Right lung (tissue), 5 donors: ENCODE measurements around the gene YKT6. TPM values are rescaled to one million over a fixed set of nuclear protein-coding genes. Genes with fewer than 3 reads are reported as not detected.

ENCODE experiments used
- DNase-seq, 2 donors: peaks; one replicate each; pipeline ENCODE4 v3.0.0-alpha.2; 2013
- polyA plus RNA-seq, 5 donors: library from polyadenylated mRNA; unstranded; fragments of 120-200 nt; gene quantifications; one replicate each; pipeline versions ENCODE4 v1.2.1 to v1.2.3, GENCODE V29; 2013; ENCODE audit warnings: inconsistent platforms in 1 of 5, low replicate concordance in 1 of 5; ENCODE audit not compliant: insufficient read length in 5 of 5, insufficient read depth in 1 of 5

Gene YKT6
- polyA plus RNA-seq, 5 donors: 59.3 to 70.6 (median 63.4) TPM

DNA sequence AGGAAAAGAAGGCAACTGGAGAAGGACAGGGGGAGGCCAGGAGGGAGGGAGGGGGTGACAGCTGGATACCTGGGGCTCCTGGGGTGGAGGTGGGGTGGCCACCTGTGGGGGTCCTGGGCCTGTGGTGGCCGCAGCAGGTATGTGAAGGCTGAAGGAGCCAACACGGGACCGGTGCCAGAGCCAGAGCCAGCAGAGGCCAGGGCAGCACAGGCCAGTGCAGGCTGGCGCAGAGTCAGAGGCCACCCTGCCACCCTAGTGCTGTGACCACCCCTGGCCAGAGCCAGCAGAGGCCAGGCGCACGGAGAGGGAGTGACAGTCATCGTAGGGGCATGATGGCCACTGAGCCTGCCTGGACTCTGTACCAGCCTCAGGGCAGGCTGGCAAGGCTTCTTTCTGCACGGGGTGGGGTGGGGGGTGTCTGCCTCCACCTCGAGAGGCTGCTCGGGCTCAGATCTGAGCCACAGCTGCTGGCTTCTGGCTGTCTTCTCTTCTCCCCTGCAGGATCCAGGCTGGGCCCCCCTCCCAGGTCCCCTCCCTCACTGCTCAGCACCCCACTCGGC lies 28.8 kb downstream of the YKT6 start:
- no peak for DNase-seq

DNA sequence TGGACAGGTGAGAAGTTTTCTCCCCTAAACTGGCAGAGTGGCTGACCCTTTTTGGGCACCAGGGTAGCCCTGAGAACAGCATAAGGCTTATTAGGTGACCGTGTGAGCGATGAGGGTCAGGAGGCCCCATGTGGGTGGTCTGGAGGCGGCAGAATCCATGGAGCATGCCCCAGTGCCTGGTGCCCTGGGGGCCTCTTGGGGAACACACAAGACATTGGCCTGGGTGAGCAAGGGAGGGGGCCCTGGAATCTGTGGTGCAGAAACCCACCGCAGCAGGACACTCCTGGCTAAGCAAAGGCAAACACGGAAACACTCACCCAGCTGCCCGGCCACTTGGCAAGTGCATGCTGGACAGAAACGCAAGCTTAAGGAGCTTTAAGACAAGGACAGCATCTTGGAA lies 29.5 kb downstream of the YKT6 start:
- DNase-seq: no peak

DNA sequence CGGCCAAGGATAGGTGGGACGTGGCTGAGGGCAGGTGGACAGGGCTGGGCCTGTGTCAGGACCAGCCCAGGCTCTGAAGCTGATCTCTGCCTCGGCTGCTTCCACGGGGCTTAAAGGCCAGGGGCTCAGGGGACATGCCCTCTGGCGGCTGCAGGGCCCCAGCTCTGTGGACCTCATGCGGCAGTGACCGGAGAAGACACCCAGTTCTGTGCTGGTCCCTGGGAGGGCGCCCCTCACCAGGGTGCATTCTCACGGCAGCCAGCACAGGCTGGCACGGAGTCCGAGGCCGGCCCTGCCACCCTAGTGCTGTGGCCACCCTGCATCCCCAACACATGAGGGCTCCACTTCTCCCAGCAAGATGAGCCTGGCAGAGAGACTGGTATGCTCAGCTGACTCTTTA lies 30.3 kb downstream of the YKT6 start:
- no peak for DNase-seq

DNA sequence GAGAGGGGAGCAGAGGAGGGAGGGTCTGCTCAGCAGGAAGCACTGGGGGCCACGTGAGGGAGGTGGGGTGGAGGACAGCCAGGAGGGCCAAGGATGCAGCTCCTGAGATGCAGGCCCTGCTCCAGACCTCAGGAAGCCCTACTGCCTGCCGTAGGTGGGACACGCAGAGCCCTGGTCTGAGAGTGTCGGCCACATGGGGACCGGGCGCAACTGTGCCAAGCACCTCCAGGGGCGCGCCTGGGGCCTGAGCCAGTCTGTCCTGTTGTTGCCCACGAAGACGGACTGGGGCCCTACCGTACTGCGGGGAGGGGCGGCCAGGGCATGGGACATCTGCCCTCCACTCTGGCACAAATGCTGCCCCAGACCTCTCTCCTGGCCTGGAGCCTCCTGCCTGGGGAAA lies 31.6 kb downstream of the YKT6 start:
- no peak for DNase-seq

DNA sequence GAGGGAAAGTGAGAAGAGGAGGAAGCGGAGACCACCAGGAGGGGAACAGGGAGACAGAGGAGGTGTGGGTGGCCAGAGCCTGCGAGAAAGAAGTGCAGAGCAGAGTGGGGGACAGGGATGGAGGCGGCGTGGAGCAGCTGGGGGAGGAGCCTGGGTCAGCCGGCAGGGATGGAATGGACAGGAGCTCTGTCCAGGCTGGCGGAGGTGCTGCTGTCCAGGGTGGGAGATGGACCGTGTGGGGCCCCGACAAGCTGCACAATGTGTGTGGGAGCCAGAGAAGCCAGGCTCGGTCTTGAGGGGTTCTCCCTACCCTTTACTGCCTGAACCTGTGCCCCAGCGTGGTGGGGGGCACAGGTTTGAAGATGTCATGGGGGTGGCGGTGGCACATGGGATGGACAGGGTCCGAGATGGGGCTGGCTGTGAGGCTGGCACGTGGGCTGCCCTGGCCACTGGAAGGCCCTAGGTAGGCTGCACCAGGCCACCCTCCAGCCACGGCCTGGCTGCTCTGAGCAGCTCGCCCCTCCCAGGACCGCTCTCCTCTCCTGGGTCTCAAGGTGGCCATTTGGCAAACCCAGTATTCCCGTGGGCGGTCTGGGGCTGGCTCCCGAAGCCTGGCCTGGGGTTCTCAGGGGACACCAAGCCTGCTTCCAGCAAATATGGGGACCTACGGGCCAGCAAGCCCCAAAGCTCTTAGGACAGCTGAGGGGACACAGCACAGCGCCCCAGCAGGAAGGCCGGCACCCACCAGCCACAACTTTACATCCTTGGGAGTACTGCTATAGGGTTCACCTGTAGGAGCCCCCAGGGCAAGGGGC lies 32.3 kb downstream of the YKT6 start:
- no peak for DNase-seq

DNA sequence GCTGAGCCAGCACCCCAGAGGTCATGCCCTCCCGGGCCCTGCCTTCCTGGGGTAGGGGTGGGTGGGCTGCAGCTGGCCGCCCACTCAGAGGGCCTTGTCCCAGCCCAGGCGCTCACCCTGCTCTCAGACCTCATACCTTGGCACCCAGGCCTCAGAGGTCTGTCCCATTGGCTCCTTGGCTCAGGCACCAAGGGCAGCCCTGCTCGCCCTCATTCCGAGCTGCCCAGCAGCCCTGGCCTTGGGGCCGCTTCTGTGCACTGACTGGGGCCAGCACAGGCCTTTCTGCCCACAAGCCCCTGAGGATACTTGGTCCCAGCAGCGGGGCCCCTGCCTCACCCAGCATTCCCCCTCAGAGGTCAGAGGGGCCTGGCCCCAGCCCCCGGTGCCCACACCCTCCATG lies 34.3 kb downstream of the YKT6 start:
- no peak for DNase-seq

DNA sequence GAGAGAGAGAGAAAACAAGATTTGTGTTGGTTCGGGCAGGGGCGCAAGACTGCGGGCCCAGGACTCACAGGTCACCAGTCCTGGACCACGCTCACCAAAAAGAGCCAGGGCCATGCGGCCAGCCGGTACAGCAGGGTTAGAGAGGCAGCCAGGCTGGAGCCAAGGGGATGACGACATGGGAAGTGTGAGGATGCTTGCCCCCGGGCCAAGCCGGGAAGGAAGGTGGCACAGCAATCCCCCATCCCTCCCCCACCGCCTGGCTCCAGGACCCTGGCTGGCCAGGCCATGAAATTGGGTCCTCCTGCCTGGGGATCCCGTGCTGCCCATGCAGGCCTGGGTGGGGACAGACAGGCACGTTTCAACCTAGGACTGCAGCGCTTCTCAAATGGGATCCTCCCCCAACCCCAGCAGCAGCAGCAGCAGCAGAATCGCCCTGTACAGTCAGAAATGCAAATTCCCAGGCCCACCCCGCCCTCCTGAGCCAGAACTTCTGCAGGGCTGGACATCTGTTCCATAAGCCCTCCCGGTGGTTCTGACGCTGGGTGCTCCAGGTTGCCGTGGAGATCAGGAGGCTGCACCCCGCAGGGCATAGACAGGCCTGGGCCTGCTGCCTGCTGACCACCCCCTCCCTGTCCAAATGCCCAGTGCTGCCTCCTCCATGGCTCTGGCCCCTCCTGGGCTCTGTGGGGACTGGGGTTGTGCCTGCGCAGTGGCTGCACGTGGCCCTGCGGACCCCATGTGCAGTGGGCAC lies 35.0 kb downstream of the YKT6 start:
- DNase-seq: no peak

DNA sequence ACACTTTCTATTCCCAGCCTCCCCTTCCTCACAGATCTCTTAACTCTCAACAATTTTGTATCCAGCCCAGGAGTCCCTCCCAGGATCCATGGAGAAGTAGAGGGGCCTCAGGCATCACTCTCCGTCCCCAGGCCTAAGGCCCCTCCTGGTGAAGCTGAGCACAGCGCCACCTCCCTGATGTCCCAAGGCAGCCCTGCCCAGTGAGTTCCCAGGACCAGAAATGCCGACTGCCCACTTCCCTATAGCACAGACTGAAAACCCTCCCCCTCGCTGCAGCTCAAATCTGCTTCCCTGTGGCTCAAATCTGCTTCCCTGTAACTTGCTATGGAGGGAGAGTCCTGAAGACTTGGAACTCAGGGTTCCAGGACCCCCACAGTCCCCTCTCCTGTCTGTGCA lies 35.6 kb downstream of the YKT6 start:
- DNase-seq: no peak

DNA sequence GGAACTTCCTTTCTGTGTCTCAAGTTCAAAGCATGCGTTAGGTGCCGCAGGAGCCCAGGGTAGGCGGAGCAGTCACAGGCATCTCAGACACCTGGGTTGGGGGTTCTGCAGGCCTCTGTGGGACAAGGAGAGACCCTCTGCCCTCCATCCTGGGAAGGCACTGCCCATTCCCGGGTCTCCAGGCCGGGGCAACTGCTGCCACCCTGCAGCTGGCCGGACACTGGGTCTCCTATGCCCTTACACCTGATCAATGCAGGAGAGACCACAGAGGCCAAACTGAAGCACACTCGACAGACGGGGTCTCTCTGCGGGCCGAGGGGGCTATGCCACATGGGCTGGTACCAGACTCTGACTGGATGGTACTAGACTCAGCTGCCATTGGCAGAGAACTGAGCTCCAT lies 36.9 kb downstream of the YKT6 start:
- no peak for DNase-seq

DNA sequence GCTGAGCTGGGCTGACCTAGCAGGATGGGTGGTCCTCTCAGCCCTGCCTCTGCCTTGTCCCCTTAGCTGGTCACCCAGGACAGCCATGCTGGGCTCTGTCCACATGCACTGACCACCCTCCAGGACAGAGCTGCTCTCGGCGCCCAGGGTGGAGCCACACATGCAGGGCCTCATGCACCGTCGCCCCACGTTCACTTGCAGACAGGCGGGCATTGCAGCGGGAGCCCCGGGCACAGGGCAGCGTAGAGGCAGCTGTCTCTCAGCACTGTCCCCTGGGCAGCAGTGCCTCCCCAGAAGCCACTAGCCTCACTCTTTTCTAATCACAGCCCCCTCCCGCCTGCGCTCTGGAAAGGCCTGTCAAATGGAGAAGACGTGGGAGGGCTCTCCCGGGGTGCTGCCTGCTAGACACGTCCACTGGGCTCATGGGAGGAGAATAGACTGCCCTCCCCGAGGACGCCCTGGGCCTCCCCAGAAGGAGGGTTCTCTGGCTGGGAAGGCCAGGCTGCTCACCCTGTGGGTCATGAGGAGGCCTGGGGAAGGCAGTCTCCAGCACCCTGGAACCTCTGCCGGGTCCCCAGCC lies 37.4 kb downstream of the YKT6 start:
- no peak for DNase-seq

DNA sequence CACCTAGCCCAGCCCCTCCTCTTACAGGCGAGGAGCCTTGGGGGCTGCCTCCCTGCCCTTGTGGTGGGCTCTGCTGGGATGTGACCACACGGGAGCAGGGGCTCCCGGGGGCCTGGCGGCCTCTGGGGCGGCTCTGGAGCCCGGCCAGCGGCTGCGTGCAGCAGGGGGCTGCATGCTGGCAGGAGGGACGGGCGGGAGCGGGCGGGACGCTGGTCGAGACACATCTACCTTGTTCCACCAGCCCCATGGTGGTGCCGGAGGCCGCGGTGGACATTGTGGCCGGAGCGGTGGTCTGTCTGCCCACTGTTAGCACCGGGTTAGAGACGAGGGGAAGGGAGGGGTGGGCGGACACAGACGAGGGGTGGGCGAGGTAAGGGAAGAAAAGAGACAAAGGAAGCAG lies 38.6 kb downstream of the YKT6 start:
- DNase-seq: no peak

DNA sequence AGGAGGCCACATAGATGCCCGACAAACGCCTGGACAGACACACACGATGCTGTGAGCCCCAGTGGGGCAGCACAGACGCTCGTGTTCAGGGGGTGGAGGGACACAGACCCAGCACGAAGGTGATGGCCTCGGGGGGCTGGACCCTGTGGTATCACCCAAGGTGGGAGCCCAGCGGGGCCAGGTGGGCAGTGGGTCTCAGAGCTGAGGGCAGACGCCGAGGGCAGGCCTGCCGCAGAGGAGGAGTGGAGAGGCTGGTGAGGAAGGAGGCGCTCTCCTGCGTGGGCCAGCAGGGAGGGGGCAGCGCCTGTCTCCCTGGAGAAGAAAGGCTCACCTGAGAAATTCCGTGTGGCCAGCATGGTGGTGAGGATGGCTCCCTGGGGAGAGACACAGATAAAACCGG lies 39.6 kb downstream of the YKT6 start:
- DNase-seq: no peak

DNA sequence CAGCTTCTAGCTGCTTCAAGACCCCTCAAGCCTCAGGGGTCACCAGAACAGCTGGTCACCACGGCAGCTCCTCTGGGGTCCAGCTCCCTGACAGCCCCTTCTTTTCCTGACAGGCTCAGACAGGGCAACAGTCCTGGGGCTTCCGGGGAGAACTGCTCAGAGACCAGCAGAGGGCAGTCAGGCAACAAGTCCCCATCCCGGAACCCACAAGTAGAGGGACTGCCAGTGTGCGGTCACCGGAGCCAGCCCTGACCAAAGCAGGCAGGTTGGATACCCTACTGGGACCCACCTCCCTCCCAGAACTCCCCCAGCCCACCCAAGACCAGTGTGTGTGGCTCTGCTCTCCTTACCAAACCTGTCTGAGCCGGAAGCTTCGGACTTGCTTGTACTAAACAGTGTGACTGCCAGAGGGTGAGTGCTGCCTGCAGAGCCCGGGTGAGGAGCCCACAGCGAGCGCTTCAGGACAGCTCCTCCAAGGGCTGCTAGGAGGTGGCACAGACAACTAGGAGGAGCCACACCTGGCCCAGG lies 40.3 kb downstream of the YKT6 start:
- DNase-seq: peak; percentile 41 to 69

DNA sequence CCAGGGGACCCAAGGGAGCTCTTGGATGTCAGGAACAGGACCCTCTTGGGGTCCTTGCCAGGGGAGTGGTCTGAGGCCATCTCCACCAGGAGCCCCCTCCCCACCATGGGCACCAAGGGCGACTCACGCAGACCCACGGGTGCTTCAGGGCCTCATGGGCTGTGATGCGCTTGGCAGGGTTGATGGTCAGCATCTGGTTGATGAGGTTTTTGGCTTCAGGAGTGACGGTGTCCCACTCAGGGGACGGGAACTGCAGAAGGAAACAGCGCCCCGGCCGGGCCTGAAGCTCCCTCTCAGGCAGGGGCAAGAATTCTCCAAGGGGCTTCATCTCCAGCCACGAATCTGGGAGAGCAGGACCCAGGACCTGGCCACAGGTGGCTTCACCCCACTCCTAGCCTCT lies 41.3 kb downstream of the YKT6 start:
- DNase-seq: no peak

DNA sequence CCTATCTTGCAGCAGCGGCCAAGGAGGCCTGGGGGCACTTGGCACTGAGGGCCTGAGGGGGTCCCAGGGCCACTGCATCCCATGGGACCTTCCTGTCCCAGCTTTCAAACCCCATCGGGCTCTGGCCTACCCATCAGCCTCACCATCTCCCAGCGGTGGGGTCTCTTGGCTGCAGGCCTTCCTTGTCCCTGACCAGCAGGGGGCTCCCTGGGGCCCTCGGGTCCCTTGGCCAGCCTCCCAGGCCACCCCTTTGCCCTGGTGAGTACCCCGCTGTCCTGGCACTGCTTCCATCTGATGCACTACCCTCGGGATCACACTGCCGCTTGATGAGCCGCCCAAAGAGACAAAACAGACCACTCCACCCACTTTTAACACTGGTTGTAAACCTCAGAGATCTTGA lies 43.5 kb downstream of the YKT6 start:
- no peak for DNase-seq

DNA sequence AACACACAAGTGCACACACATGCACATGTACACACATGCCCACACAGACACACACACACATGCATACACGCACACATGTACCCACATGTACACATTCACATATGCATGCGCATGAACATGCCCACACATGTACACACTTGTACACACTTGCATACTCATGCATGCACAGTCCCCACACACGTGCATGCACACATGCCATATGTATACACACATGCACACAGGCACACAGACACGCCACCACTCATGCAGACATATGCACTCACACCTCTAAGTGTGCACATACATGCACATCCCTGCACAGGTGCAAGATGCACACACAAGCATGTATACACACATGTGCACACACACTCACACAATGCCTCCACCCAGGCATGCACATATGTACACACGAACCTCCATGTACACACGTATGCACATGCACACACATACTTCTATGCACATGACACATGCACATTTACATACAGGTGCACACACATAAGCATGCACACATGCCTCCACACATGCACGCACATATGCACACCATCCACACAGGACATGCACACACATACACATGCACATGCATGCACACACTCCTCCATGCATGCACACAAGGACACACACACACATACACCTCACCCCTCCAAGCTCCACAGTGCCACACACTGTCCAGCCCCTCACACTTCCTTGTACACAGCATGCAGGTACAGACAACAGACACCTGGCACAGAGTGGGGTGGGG lies 45.8 kb downstream of the YKT6 start:
- DNase-seq: no peak

DNA sequence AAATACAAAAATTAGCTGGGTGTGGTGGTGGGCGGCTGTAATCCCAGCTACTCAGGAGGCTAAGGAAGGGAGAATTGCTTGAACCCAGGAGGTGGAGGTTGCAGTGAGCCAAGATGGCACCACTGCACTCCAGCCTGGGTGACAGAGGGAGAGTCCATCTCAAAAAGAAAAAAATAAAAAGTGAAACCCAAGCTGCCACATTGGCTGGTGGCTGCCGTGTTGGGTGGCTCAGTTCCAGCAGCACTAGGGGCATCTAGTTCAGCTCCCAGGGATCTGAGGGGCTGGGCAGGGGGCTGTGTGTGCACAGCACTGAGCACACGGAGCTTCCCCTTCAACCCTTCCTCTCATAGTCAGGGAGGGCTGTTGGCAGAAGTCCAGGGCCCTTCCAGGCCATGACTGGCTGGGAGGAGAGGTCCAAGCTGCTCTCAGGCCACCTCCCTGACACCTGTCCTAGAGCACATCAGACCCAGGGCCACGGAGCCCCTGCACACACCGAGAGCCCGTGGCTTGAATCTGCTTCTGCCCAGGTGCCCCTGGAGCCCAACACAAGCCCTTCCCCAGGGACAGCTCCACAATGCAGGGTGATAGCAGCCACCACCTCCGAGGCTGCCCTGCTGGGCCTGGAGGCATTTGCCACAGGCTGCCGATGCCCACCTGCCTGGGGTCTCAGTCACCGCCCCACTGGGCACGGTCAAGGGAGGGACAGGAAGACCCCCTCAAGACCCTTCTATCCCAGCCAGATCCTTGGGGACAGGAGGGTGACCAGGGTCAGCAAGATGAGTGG lies 47.3 kb downstream of the YKT6 start:
- DNase-seq: no peak

DNA sequence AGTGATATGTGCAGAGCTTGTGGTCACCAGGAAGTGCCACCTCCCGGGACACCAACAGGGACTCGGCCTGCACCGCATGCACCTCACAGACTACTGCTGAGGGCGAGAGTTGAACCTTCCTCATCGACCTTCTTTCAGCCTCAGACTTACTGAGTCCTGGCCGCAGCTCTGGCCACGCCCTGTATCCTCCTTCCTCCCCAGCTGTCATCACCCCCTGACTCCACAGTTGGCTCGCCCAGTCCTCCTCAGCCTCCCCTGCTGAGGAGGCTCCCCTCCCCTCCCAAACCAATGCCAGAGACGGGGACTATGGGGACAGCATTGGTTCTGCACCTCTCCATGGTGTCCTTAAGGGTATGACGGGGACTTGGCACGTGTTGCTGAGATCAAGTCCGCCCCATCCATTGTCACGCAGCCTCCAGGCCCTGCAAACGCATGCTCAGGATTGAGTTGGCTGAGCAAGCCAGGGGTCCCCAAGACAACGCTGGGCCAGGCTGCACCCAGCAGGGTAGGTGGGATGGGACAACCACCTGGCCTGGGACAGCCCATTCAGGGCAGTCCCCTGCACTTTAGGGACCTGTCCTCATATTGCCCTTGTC lies 49.0 kb downstream of the YKT6 start:
- DNase-seq: no peak

DNA sequence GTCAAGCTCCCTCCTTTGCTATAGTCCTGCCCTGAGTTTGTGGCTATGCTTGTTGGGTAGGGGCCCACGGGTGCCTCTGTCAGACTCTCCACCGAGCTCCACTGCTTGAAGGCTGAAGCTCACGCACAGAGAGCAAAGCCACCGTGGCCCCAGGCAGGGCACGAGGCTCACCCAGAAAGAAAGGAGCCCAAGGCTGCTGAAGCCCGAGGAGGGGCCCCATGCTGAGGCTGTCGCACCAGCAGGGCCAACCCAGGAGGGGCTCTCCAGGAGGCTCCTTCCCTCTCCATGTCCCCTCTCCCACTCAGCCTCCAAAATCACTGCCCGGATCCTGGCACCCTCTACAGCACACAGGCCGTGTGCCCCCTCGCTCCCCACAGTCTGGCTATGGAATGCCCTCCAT lies 50.5 kb downstream of the YKT6 start:
- no peak for DNase-seq

DNA sequence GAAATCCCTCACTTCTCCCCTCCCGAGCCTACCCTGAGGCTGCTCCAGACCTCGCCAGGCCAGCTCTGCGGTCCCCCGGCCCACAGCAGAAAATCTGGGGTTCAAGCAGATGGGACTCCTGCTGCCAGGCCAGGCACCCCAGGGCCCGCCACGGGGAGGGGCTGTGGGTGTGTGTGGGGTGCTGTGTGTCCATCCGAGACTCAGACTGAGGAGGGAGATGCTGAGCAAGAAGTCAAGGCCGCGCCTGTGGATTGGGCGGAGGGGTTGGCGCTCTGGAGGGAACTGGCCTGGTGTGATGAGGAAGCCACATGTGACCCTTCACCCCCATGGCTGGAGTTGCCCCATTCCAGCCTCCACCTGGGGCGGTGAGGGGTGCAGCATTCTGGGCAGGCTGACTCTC lies 51.1 kb downstream of the YKT6 start:
- no peak for DNase-seq

DNA sequence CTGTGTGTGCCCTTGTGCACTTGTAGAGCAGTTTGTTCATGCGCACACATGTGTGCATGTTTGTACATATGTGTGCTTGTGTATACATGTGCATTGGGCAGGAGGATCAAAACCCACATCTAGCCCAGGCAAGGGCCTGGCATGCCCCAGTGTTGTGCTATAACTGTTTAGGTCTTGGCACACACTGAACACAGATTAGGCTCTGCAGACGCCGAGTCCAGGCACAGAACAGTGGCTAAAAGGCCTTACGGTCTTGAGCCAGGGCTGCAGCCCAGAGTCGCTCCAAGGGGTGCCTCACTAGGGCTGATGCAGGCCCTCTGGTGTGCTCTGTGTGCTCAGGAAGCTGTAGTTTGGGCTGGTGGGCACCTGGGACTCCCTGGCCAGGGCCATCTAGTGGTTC lies 55.7 kb downstream of the YKT6 start:
- no peak for DNase-seq
